ELR (cell line): Measurements from ENCODE around the gene ARMH4.

Experiments
- DNase-seq: peaks from one replicate; pipeline ENCODE4 v3.0.0-alpha.2; 2015; ENCODE audit warnings: low read depth

ARMH4 gene

GRCh38 chr14:57963071-57963470 is 188.9 kb downstream of the ARMH4 start:
- DNase-seq = no peak

DNA sequence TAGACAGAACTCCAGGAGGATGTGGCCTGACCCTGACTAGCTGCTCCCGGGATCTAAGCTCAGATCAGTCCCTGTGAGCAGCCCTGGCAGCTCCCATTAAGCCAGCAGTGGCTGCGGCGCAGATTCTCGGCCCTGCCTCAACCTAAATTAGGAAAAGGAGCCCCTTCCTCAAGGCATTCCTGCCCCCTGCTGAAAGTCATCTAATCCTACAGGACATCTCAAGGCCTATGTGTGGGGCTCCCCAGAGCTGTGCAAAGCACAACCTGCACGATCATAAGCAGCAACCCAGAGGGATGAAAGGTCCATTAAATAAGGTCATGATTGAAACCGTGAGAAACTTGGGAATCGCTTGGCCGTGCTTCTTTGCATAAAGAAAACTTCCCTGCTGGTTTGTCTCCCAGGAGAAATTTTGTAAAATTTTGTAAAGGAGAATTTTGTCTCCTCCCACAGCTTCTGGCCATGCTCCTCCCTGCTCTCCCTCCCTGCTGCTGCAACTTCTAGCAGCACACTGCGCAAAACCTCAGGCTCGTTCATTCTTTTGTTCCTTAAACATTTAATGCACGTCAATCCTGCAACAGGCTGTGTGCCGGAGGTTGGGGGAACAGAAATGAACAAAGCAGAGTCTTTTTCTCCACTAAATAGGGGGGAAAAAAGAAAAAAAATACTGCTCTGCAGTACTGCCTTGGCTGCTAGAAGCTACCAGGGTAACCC is 189.5 kb downstream of the ARMH4 start:
- DNase-seq = no peak

GRCh38 chr14:57961786-57962060 is 190.3 kb downstream of the ARMH4 start:
- no peak for DNase-seq

DNA sequence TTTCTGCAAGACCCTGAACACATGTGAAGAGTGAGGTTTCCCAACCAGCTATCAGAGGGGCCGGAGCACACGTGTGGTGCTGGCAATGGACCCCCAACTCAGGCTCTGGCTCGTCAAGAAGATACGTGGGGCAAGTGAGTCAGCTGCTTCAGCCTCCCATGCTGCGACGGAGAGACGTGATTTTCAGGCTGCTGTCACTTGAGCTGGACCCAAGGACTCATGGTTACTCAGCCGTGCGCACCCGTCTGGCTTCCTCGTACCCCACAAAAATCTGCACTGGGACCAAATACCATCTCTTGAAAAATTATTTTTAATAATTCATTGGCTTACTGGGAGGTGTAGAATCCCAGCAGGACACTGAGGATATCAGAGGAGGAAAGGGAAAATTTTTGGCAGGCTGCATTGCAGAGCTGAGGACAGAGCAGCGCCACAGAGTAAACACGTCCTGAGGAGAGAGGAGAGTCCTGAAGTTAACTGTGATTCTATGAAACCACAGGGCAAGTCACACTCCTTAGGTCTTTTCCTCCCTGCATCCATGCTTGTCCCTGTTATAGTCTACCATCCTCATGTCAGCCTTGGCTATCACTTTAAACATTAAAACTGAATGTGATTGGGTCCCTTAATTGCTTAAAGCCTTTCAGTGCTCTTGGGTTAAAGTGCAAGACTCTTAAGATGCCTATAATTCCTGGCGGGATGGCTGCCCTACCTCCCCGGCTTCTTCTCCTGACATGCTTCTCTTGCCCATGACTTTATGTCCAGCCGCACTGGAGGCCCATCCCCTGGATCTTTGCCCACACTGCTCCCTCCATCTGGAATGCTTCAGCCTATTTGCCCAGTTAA is 190.8 kb downstream of the ARMH4 start:
- no peak for DNase-seq

DNA sequence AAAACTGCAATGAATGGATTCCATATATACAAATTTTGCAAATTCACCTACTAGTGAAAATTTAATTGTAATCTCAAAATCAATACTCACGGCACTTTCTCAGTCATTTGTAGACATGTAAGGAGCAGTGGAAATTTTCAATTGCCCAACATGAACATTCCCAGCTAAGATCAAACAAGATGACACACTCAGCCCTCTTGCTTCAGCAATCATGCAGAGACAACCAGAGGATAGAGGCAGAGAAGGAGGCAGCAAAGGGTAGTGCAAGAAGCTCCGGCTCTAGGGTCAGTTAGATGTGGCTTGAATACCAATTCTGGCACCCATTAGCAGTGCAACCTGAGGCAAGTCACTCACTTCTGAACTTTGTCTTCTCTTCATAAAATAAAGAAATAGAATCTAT is 194.6 kb downstream of the ARMH4 start:
- DNase-seq = no peak
